KMS-11 (cell line): ENCODE measurements around the gene ITPR1.

Experiments
- H2AFZ ChIP-seq: fragments of 200-600 bp; sonication (generic); 2 replicates; pipeline ENCODE4 v1.6.1; 2016; ENCODE audit warnings: antibody characterized with exemption, mixed run types, low read depth
- H3K27ac ChIP-seq: fragments of 200-600 bp; sonication (generic); 2 replicates; pipeline ENCODE4 v1.6.1; 2016; ENCODE audit warnings: mild to moderate bottlenecking, mixed run types
- H3K27me3 ChIP-seq: fragments of 200-600 bp; sonication (generic); 2 replicates; pipeline ENCODE4 v1.6.1; 2017; ENCODE audit warnings: mild to moderate bottlenecking, low read depth, mixed run types, moderate library complexity; ENCODE audit not compliant: insufficient read depth
- H3K36me3 ChIP-seq: fragments of 200-600 bp; sonication (generic); 2 replicates; pipeline ENCODE4 v1.6.1; 2017; ENCODE audit warnings: mild to moderate bottlenecking, mixed run types; ENCODE audit not compliant: insufficient read depth
- H3K4me1 ChIP-seq: fragments of 200-600 bp; sonication (generic); 2 replicates; pipeline ENCODE4 v1.6.1; 2016; ENCODE audit warnings: mild to moderate bottlenecking, low read depth, mixed run types; ENCODE audit not compliant: poor library complexity, severe bottlenecking
- H3K4me2 ChIP-seq: fragments of 200-600 bp; sonication (generic); 2 replicates; pipeline ENCODE4 v1.7.0; 2016; ENCODE audit warnings: mild to moderate bottlenecking, mixed run types
- H3K4me3 ChIP-seq: fragments of 200-600 bp; sonication (generic); IDR thresholded peaks from 2 replicates; pipeline ENCODE4 v1.6.1; 2017; ENCODE audit warnings: low read depth, low read length, mixed read lengths; ENCODE audit not compliant: insufficient read depth
- H3K79me2 ChIP-seq: fragments of 200-600 bp; sonication (generic); 2 replicates; pipeline ENCODE4 v1.6.1; 2016; ENCODE audit warnings: low read depth, mixed run types; ENCODE audit not compliant: insufficient read depth
- H3K9ac ChIP-seq: fragments of 200-600 bp; sonication (generic); 2 replicates; pipeline ENCODE4 v1.6.1; 2016; ENCODE audit warnings: mild to moderate bottlenecking, mixed run types
- H4K20me1 ChIP-seq: fragments of 200-600 bp; sonication (generic); 2 replicates; pipeline ENCODE4 v1.6.1; 2016; ENCODE audit warnings: mild to moderate bottlenecking, mixed run types; ENCODE audit not compliant: insufficient read depth
- CTCF ChIP-seq: fragments of 200-600 bp; sonication (generic); conservative IDR thresholded peaks from 2 replicates; pipeline ENCODE4 v1.6.1; 2017; ENCODE audit warnings: low read depth, mild to moderate bottlenecking, antibody characterized with exemption, low read length, moderate library complexity, mixed read lengths

The ITPR1 gene

GRCh38 chr3:4801892-4802291 lies 308.7 kb downstream of the ITPR1 start:
- no peaks in the 10 kb centered on the region for H4K20me1 ChIP-seq

GRCh38 chr3:4802903-4803302 lies 309.8 kb downstream of the ITPR1 start:
- TF ChIP-seq CTCF: no peak

More at GRCh38 chr3:4801892-4802291, 308.7 kb downstream of the ITPR1 start:
- no peak overlapping the region for H3K27ac ChIP-seq
- no peaks in the 10 kb centered on the region for H3K79me2 ChIP-seq
- H3K36me3 ChIP-seq: no peaks in the 10 kb centered on the region
- no peak overlapping the region for H3K4me2 ChIP-seq
- H2AFZ ChIP-seq: no peak overlapping the region
- no peaks in the 10 kb centered on the region for H3K4me1 ChIP-seq
- no peak overlapping the region for H3K4me3 ChIP-seq
- H3K9ac ChIP-seq: no peak overlapping the region
- no peak for TF ChIP-seq CTCF
- no peaks in the 10 kb centered on the region for H3K27me3 ChIP-seq

GRCh38 chr3:4804161-4805058 lies 311.3 kb downstream of the ITPR1 start:
- no peak overlapping the region for H3K27ac ChIP-seq
- no peaks in the 10 kb centered on the region for H3K27me3 ChIP-seq
- H3K4me2 ChIP-seq: no peak overlapping the region
- H3K36me3 ChIP-seq: no peaks in the 10 kb centered on the region
- no peak overlapping the region for H3K4me3 ChIP-seq
- TF ChIP-seq CTCF: no peak
- no peaks in the 10 kb centered on the region for H4K20me1 ChIP-seq
- H3K4me1 ChIP-seq: no peaks in the 10 kb centered on the region
- H3K79me2 ChIP-seq: no peaks in the 10 kb centered on the region
- H3K9ac ChIP-seq: no peak overlapping the region
- no peak overlapping the region for H2AFZ ChIP-seq

More at GRCh38 chr3:4802903-4803302, 309.8 kb downstream of the ITPR1 start:
- Histone ChIP-seq H3K4me3 (no peak overlapping the region), H3K4me2 (no peak overlapping the region), H3K36me3 (no peaks in the 10 kb centered on the region), H3K27me3 (no peaks in the 10 kb centered on the region), H3K79me2 (no peaks in the 10 kb centered on the region), H3K9ac (no peak overlapping the region), H2AFZ (no peak overlapping the region), H3K27ac (no peak overlapping the region), H3K4me1 (no peaks in the 10 kb centered on the region), H4K20me1 (no peaks in the 10 kb centered on the region)

GRCh38 chr3:4805662-4806061 lies 312.5 kb downstream of the ITPR1 start:
- Histone ChIP-seq H3K4me1 (no peaks in the 10 kb centered on the region), H4K20me1 (no peaks in the 10 kb centered on the region), H3K9ac (no peak overlapping the region), H3K27ac (no peak overlapping the region), H3K36me3 (no peaks in the 10 kb centered on the region), H3K27me3 (no peaks in the 10 kb centered on the region), H2AFZ (no peak overlapping the region), H3K4me3 (no peak overlapping the region), H3K79me2 (no peaks in the 10 kb centered on the region), H3K4me2 (no peak overlapping the region)
- no peak for TF ChIP-seq CTCF
